ENCODE results near the gene PPP1R9A. TPM values are rescaled to one million over a fixed set of nuclear protein-coding genes. Genes with fewer than 3 reads are reported as not detected.

The PPP1R9A gene
- total and polyA plus RNA-seq, 4 donors = 1.2 to 12.0 (median 4.5) TPM

DNA sequence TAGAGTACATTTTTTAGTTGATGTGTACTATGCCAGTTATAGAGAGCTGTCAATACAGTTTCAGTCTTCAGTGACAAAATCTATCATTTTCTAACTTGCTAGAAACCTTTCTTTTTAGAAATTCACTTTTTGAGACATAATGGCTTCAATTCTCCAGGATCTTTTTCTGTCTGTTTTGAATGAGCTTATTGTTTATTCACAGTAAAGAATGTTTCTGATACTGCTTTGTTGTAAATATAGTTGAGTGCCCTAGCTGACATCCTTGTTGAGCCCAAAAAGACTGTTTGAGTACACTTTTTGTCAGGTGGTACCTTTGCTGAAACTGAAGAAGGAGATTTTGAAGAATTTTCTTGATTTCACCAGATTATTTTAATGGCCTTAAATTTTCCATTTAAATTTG is 139.9 kb downstream of the PPP1R9A start:
- no peak for DNase-seq
- ATAC-seq (ENCODE audit: low FRiP score) = no peak
- no peak overlapping the region for H3K4me3 ChIP-seq (ENCODE audit: low read length in 2 of 2)
- no peaks in the 10 kb centered on the region for H3K27me3 ChIP-seq (ENCODE audit: control insufficient read depth in 1 of 2, insufficient read depth in 2 of 2, low read length in 1 of 2)
- H3K27ac ChIP-seq (ENCODE audit: low read depth in 1 of 2, low read length in 2 of 2) = no peak overlapping the region
- no peaks in the 10 kb centered on the region for H3K4me1 ChIP-seq (ENCODE audit: control insufficient read depth in 1 of 2, insufficient read depth in 2 of 2, low read length in 2 of 2)
- H3K36me3 ChIP-seq (ENCODE audit: control insufficient read depth in 1 of 2, insufficient read depth in 2 of 2, low read length in 1 of 2) = no peaks in the 10 kb centered on the region
- H3K9me3 ChIP-seq (ENCODE audit: control insufficient read depth, low read length) = no peaks in the 10 kb centered on the region
- intact Hi-C loops (cut with DNase I) = no loop called here

GRCh38 chr7:95052566-95053094 is 145.2 kb downstream of the PPP1R9A start:
- H3K27ac ChIP-seq (ENCODE audit: low read depth in 1 of 2, low read length in 2 of 2) = no peak overlapping the region
- intact Hi-C loops (cut with DNase I) = no loop called here
- ATAC-seq (ENCODE audit: low FRiP score) = no peak
- no peak overlapping the region for H3K4me3 ChIP-seq (ENCODE audit: low read length in 2 of 2)
- no peaks in the 10 kb centered on the region for H3K36me3 ChIP-seq (ENCODE audit: control insufficient read depth in 1 of 2, insufficient read depth in 2 of 2, low read length in 1 of 2)
- DNase-seq = no peak
- no peaks in the 10 kb centered on the region for H3K27me3 ChIP-seq (ENCODE audit: control insufficient read depth in 1 of 2, insufficient read depth in 2 of 2, low read length in 1 of 2)
- H3K9me3 ChIP-seq (ENCODE audit: control insufficient read depth, low read length) = no peaks in the 10 kb centered on the region
- WGBS, 2 donors = 93 to 97% methylated on average over 2 of the region's 2 CpGs
- no peaks in the 10 kb centered on the region for H3K4me1 ChIP-seq (ENCODE audit: control insufficient read depth in 1 of 2, insufficient read depth in 2 of 2, low read length in 2 of 2)

GRCh38 chr7:95054386-95054785 is 147.0 kb downstream of the PPP1R9A start:
- Histone ChIP-seq H3K27me3 (ENCODE audit: control insufficient read depth in 1 of 2, insufficient read depth in 2 of 2, low read length in 1 of 2) (no peaks in the 10 kb centered on the region), H3K27ac (ENCODE audit: low read depth in 1 of 2, low read length in 2 of 2) (no peak overlapping the region), H3K36me3 (ENCODE audit: control insufficient read depth in 1 of 2, insufficient read depth in 2 of 2, low read length in 1 of 2) (no peaks in the 10 kb centered on the region), H3K4me3 (ENCODE audit: low read length in 2 of 2) (no peak overlapping the region), H3K9me3 (ENCODE audit: control insufficient read depth, low read length) (no peaks in the 10 kb centered on the region), H3K4me1 (ENCODE audit: control insufficient read depth in 1 of 2, insufficient read depth in 2 of 2, low read length in 2 of 2) (no peaks in the 10 kb centered on the region)
- DNase-seq = no peak
- intact Hi-C loops (cut with DNase I) = no loop called here
- no peak for ATAC-seq (ENCODE audit: low FRiP score)
- WGBS, 2 donors = 94 to 96% methylated on average over 2 of the region's 2 CpGs

GRCh38 chr7:95055295-95055694 is 147.9 kb downstream of the PPP1R9A start:
- WGBS, 2 donors = 51 to 70% methylated on average over 1 of the region's 1 CpG
- no peaks in the 10 kb centered on the region for H3K36me3 ChIP-seq (ENCODE audit: control insufficient read depth in 1 of 2, insufficient read depth in 2 of 2, low read length in 1 of 2)
- intact Hi-C loops (cut with DNase I) = no loop called here
- no peaks in the 10 kb centered on the region for H3K27me3 ChIP-seq (ENCODE audit: control insufficient read depth in 1 of 2, insufficient read depth in 2 of 2, low read length in 1 of 2)
- no peaks in the 10 kb centered on the region for H3K9me3 ChIP-seq (ENCODE audit: control insufficient read depth, low read length)
- H3K4me1 ChIP-seq (ENCODE audit: control insufficient read depth in 1 of 2, insufficient read depth in 2 of 2, low read length in 2 of 2) = no peaks in the 10 kb centered on the region
- ATAC-seq (ENCODE audit: low FRiP score) (no peak), DNase-seq (no peak)
- no peak overlapping the region for H3K4me3 ChIP-seq (ENCODE audit: low read length in 2 of 2)
- H3K27ac ChIP-seq (ENCODE audit: low read depth in 1 of 2, low read length in 2 of 2) = no peak overlapping the region

GRCh38 chr7:95056107-95056739 is 148.8 kb downstream of the PPP1R9A start:
- WGBS, 2 donors = 74 to 76% methylated on average over 1 of the region's 1 CpG
- no peaks in the 10 kb centered on the region for H3K4me1 ChIP-seq (ENCODE audit: control insufficient read depth in 1 of 2, insufficient read depth in 2 of 2, low read length in 2 of 2)
- H3K9me3 ChIP-seq (ENCODE audit: control insufficient read depth, low read length) = no peaks in the 10 kb centered on the region
- no peaks in the 10 kb centered on the region for H3K36me3 ChIP-seq (ENCODE audit: control insufficient read depth in 1 of 2, insufficient read depth in 2 of 2, low read length in 1 of 2)
- intact Hi-C loops (cut with DNase I) = no loop called here
- no peak for ATAC-seq (ENCODE audit: low FRiP score)
- no peak overlapping the region for H3K4me3 ChIP-seq (ENCODE audit: low read length in 2 of 2)
- no peaks in the 10 kb centered on the region for H3K27me3 ChIP-seq (ENCODE audit: control insufficient read depth in 1 of 2, insufficient read depth in 2 of 2, low read length in 1 of 2)
- DNase-seq = no peak
- no peak overlapping the region for H3K27ac ChIP-seq (ENCODE audit: low read depth in 1 of 2, low read length in 2 of 2)

GRCh38 chr7:95056901-95057300 is 149.5 kb downstream of the PPP1R9A start:
- H3K4me3 ChIP-seq (ENCODE audit: low read length in 2 of 2) = no peak overlapping the region
- H3K27me3 ChIP-seq (ENCODE audit: control insufficient read depth in 1 of 2, insufficient read depth in 2 of 2, low read length in 1 of 2) = no peaks in the 10 kb centered on the region
- no peaks in the 10 kb centered on the region for H3K36me3 ChIP-seq (ENCODE audit: control insufficient read depth in 1 of 2, insufficient read depth in 2 of 2, low read length in 1 of 2)
- intact Hi-C loops (cut with DNase I) = no loop called here
- no peak for DNase-seq
- no peaks in the 10 kb centered on the region for H3K9me3 ChIP-seq (ENCODE audit: control insufficient read depth, low read length)
- no peak for ATAC-seq (ENCODE audit: low FRiP score)
- no peak overlapping the region for H3K27ac ChIP-seq (ENCODE audit: low read depth in 1 of 2, low read length in 2 of 2)
- H3K4me1 ChIP-seq (ENCODE audit: control insufficient read depth in 1 of 2, insufficient read depth in 2 of 2, low read length in 2 of 2) = no peaks in the 10 kb centered on the region

DNA sequence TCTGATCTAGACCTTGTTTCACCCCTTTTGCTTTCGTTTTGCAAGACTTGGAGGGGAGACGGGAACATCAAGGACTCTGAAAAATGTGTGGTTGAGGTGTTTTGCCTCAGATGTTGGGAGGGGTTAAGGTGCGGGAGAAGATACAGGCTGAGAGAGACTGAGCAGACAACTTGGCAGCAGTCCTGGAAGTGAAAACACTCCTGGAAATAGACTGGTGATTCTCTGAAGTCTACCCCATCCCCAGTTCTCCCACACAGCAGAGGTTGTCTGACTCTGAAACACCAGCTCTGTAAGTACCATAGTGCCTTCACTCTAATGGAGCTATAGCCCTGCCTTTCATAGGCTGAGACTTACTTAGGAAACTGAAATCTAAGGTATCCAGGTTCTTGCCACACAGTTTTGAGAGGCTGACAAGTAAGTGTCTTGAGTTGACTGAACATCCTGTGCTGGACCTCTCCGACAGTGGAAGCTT is 152.5 kb downstream of the PPP1R9A start:
- 88 to 91% methylated on average over 4 of the region's 4 CpGs for WGBS, 2 donors
- Histone ChIP-seq H3K27me3 (ENCODE audit: control insufficient read depth in 1 of 2, insufficient read depth in 2 of 2, low read length in 1 of 2) (no peaks in the 10 kb centered on the region), H3K4me3 (ENCODE audit: low read length in 2 of 2) (no peak overlapping the region), H3K27ac (ENCODE audit: low read depth in 1 of 2, low read length in 2 of 2) (no peak overlapping the region), H3K4me1 (ENCODE audit: control insufficient read depth in 1 of 2, insufficient read depth in 2 of 2, low read length in 2 of 2) (no peaks in the 10 kb centered on the region), H3K36me3 (ENCODE audit: control insufficient read depth in 1 of 2, insufficient read depth in 2 of 2, low read length in 1 of 2) (no peaks in the 10 kb centered on the region), H3K9me3 (ENCODE audit: control insufficient read depth, low read length) (no peaks in the 10 kb centered on the region)
- no peak for DNase-seq
- intact Hi-C loops (cut with DNase I) = no loop called here
- no peak for ATAC-seq (ENCODE audit: low FRiP score)

GRCh38 chr7:95062901-95063300 is 155.5 kb downstream of the PPP1R9A start:
- Histone ChIP-seq H3K4me3 (ENCODE audit: low read length in 2 of 2) (no peak overlapping the region), H3K27ac (ENCODE audit: low read depth in 1 of 2, low read length in 2 of 2) (no peak overlapping the region), H3K9me3 (ENCODE audit: control insufficient read depth, low read length) (no peaks in the 10 kb centered on the region), H3K27me3 (ENCODE audit: control insufficient read depth in 1 of 2, insufficient read depth in 2 of 2, low read length in 1 of 2) (no peaks in the 10 kb centered on the region), H3K36me3 (ENCODE audit: control insufficient read depth in 1 of 2, insufficient read depth in 2 of 2, low read length in 1 of 2) (no peaks in the 10 kb centered on the region), H3K4me1 (ENCODE audit: control insufficient read depth in 1 of 2, insufficient read depth in 2 of 2, low read length in 2 of 2) (no peaks in the 10 kb centered on the region)
- DNase-seq = no peak
- intact Hi-C loops (cut with DNase I) = no loop called here
- ATAC-seq (ENCODE audit: low FRiP score) = no peak

GRCh38 chr7:95066737-95067530 is 159.5 kb downstream of the PPP1R9A start:
- Histone ChIP-seq H3K36me3 (ENCODE audit: control insufficient read depth in 1 of 2, insufficient read depth in 2 of 2, low read length in 1 of 2) (no peaks in the 10 kb centered on the region), H3K4me3 (ENCODE audit: low read length in 2 of 2) (no peak overlapping the region), H3K4me1 (ENCODE audit: control insufficient read depth in 1 of 2, insufficient read depth in 2 of 2, low read length in 2 of 2) (no peaks in the 10 kb centered on the region), H3K27me3 (ENCODE audit: control insufficient read depth in 1 of 2, insufficient read depth in 2 of 2, low read length in 1 of 2) (no peaks in the 10 kb centered on the region), H3K9me3 (ENCODE audit: control insufficient read depth, low read length) (no peaks in the 10 kb centered on the region), H3K27ac (ENCODE audit: low read depth in 1 of 2, low read length in 2 of 2) (no peak overlapping the region)
- DNase-seq = no peak
- 78% methylated on average over 6 of the region's 6 CpGs for WGBS, 2 donors
- intact Hi-C loops (cut with DNase I) = no loop called here
- ATAC-seq (ENCODE audit: low FRiP score) = no peak
